Embryonic facial prominence (tissue), 1 donor: ENCODE measurements around the gene GFOD1.

Experiments used
- DNase-seq: peaks from one replicate; pipeline ENCODE4 v3.0.0-alpha.2; 2016; ENCODE audit errors: extremely low spot score

The GFOD1 gene

DNA sequence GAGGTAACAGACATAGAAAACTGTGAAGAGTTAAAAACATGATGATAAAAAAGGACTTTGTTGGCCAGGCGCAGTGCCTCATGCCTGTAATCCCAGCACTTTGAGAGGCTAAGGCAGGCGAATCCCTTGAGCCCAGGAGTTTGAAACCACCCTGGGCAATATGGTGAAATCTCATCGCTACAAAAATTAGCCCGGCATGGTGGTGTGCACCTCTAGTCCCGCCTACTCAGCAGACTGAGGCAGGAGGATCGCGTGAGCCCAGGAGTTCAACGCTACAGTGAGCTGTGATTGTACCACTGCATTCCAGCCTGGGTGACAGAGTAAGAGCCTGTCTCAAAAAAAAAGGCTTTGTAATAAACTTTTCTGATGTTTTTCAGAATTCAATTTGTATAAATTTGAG is 60.1 kb downstream of the GFOD1 start:
- no peak for DNase-seq

DNA sequence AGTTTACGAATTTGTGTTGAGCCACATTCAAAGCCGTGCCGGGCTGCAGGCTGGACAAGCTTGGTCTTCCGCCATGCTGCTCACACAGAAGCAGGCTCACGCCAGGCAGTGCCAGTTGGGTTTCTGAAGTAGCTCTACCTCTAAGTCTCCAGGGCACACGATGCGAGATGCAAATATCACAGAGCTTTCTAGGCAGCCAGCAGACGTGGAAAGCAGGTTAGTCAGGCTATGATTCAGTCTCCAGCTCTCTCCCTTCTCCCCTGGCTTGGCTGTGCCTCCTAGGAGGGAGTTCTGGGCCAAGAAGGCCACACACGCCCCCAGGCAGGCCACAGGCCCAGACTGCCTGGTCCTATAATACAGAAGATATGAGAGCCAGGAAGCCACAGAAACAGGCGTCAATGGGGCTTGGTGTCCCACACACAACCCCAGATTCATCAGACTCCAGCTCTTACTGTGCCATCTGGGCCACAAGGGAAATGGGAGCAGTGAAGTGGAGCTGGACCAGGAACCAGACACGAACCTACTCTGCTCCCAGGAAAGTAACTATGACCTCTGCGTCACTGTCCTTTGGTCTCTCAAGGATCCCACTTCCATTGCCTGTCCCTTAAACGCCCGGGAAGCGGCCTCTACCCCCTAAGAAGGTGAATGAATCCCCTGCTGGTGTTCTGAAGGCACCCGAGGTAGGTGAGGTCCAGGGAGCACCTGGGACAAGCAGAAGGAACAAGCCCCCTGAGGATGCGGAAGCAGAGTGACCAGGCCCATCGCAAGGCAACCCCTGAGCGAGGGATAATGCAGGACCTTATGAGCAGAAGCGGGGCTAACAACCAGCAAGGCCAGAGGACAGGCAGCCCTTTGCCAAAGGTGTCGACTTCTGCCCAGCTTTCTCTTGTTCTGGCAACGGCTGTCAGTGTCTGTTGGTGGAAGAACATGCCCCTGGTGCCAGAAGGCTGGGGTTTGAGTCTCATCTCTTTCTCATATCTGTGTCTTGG is 61.2 kb downstream of the GFOD1 start:
- no peak for DNase-seq

GRCh38 chr6:13425270-13425873 is 62.0 kb downstream of the GFOD1 start:
- DNase-seq = no peak

- no peak for DNase-seq
Measured at GRCh38 chr6:13423252-13423651, 64.1 kb downstream of the GFOD1 start.

DNA sequence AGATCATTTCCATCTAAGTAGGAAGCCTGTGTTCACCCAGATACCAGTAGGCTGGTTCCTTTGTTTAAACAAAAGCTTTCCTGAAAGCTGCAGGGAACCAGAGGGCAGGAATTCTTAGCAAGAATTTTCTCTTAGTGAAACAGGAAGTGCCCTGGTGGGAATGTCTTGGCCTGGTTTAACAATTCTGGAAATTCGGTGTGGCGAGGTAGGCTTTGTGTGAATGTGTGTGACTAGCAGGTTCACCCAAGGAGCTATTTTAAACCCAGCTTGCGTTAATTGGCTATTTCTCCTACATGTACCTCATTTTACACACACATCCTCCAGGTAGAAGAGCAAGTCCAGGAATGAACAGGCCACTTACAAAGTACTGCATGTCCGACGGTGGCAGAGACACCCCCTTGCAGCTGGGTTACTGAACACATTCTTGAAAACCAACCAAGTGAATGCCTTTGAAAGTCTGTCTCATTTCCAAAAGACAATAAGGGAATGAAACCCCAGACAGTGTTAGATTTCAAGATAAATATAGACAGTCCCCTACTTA is 64.6 kb downstream of the GFOD1 start:
- no peak for DNase-seq

DNA sequence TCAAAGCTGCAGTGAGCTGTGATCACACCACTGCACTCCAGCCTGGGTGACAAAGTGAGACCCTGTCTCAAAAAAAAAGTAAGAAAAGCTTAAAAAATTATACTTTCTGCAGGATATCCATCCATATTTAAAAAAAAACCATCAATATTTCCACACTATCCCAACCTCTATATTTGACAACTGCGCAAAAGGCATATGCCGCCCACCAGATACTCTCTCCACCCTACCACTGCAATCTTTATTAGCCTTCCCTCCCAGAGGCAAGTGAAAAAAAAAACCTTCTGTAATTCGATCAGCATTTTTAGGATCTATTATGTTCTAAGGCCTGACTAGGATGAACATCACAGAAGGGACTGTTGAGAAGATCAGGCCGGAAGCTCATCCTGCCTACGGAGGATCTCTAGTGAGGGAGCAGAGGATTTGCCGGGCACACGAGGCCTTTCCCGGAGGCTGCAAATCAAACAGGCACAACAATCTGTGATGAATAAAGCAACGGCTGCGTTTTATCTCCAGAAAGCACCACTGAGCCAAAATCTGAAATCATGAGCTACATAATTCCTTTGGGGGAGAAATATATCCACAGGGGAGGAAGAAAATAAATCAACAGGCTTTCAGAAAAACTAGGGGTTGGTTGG is 65.9 kb downstream of the GFOD1 start:
- no peak for DNase-seq

DNA sequence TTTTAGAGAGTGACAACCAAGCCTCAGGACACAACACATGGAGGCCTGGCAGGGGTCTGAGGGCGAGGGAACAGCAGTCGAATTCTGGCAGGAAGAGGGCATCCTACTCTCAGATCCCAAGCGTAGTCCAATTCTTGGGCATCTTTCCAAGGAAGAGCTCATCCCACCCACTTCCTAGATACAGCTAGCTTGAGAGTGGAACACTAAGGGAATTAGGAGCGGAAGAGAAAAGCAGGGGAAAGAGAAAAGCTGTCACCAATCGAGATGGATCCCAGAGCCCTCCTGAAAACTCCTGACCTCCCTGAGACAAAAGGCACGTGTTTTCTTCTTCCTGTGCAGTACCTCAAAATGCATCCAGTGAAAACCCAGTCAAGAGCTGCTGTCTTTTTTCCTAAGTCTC is 67.1 kb downstream of the GFOD1 start:
- DNase-seq = no peak

DNA sequence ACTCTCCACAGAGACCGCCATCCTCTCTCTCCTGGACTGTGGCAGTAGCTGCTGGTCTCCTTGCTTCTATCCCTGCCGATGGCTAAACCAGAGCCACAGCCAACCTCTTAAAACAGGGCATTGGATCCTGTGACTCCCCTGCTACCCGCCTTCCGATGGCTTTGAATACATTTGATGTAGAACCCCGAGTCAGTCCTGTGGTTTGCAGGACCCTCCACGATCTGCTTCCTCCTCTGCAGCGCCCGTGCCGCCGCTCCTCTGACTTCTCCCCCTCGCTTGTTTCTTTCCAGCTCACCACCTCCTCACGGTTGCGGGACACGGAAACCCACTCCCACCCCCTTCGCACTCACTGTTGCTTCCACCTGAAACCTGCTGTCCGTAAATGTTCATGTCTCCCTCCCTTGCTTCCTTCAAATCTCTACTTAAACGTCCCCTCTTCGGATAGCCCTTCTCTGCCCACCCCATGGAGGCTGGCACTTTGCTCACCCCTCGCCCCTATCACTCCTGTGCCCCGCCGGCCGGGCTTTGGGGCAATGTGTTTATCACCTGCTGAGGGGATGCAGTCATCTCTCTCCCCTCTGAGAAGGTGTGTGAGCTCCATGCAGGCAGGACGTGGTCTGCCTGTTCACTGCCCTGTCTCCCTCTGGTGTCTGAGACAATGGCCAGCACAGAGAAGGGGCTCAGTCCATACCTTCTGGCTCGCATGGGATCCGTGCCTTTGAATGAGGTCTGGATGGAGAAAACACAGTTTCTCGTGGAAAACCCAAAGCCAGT is 67.8 kb downstream of the GFOD1 start:
- DNase-seq = no peak

- no peak for DNase-seq
Measured at GRCh38 chr6:13418844-13419243, 68.6 kb downstream of the GFOD1 start.

GRCh38 chr6:13417954-13418353 is 69.4 kb downstream of the GFOD1 start:
- no peak for DNase-seq

DNA sequence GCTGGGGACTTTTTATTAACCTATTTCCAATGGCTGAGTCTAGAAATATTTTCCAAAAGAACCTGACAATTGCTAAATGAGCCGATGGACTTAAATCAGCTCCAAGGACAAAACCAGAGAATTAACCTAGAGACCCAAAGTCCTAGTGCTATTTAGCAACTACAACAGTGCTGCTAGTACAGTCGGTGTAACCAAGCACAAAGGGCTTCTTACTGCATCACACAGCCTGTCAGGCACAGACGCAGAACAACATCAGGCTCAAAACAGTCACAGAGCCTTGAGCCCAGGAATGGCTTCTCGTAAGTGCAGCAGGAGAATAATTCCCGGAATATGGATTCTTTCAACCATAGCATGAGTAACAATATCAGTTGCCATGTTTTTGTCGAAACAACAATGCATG is 70.0 kb downstream of the GFOD1 start:
- no peak for DNase-seq

DNA sequence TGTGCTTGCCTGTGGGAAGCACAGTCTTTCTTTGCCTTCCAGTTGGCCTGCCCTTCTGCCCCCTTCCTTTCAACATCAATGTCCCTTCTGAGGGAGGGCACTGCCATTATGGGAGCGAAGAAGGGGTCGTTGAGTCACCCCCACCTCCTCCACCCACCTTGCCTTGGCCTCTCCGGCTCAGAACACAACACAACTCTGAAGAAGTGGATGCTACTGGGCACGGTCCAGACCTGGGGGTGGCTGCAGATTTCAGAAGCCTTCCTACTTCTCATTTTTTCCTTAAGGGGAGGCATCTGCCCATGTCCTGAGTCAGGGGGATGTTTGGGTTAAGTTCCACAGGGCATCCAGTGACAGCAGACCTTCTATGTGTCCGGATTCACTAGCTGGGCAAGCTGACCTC is 72.1 kb downstream of the GFOD1 start:
- DNase-seq = no peak

DNA sequence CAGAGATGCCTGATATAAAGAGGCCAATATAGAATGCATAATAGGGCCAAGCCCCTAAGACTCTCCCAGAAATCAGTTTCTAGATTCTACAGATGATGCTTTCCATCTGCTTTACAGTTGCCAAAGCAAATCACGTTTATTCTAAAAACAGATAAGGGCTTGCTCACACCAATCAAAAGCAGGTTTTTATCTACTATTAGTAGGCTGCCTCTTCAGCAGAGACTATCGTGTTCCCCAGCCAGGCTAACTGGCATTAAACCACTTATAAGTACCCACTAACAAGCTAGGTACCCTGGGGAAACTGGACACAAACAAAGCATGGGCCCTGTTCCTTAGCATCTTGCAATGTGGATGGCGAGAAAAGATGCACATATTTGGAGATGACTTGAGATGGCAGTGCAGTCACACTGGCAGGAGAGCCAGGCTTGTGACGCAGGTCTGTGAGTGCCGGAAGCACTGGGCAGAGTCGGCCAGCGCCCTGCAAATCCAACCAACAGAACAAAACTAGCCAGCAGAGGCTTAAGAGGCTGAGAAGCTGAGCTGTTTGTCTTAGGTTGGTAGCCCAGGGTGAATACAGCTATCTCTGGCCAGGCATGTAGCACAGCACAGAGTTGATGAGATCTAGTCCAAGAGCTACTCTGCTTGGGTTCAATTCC is 73.4 kb downstream of the GFOD1 start:
- DNase-seq = no peak

GRCh38 chr6:13413466-13413862 is 73.9 kb downstream of the GFOD1 start:
- DNase-seq = no peak

GRCh38 chr6:13412639-13413465 is 74.5 kb downstream of the GFOD1 start:
- DNase-seq = no peak

DNA sequence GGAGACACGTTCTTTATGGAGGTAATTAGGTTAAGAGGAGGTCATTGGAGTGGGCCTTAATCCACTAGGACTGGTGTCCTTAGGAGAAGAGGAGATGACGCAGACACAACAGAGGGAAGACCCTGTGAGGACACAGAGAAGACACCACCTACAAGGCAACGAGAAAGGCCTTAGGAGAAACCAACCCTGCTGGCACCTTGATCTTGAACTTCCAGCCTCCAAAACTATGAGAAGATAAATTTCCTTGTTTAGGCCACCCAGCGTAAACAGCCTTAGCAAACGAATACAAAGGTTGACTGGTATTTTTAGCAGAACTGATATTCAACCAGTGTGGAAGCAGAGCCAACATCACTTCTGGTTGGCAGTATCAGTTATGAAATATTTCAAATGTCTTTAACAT is 75.2 kb downstream of the GFOD1 start:
- DNase-seq = no peak

DNA sequence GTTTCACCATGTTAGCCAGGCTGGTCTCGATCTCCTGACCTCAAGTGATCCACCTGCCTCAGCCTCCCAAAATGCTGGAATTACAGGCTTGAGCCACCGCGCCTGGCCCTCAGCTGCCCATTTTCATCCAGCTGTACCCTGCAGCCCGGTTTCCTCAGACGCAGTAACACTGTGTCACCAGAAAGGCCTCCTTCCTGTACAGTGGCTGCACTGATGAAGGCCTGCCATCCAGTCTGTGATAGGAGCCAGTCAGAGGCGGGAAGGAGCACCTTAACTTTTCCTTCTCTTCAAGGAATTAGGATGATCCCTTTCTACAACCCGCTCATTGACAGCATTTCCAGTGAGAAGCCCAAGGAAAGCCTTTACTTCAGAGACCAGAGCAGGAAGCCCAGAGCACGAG is 75.9 kb downstream of the GFOD1 start:
- DNase-seq = no peak

GRCh38 chr6:13409991-13410390 is 77.4 kb downstream of the GFOD1 start:
- DNase-seq = no peak

DNA sequence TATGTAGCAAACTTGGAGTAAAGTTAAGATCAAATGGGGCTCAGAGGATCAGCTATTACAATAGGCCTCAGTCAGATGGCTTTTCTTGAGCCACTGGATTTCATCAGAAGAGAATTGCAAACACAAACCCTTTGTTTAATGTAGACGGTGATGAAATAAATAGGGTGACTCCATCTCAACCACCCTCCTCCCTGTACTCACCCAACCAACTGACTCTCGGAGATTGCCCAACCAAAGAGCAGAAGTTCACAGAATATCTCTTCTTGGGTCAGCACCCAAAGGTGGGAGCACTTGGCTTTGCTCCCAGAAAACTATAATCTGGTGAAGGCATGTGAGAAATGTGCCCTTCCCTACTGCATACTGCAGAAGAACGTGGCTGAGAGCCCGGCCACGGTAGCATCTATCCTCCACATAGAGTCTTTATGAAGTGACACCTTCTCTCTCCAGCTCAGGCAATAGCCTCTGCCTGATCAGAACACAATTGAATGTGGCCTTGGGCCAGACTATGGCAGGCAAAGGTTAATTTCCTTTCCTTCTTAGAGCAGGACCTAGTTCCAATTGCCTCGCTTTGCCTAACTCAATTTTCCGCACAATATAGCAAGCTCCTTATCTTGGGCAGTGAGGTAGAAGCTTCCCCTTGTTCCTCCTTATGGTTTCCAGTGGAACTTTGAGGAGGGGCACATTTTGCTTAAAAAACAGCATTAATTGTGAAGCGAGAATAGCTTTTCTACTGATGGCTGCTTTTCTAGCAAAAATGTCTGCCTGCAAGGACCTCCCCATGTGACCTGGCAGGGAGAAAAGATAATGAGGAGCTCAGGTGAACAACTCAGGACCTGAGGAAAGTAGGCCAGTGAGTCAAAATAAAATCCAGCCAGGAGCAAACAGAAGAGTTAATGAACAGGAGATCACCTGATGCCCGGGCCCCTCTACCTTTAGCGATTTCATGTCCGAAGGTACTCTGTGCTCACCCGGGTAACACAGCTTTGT is 79.4 kb downstream of the GFOD1 start:
- no peak for DNase-seq
